HG03066 (cell line): ENCODE results near the gene EYS.
"Not testable (repeated sequence)": the region's sequence is repeated elsewhere in the genome, so short reads cannot be mapped to it uniquely, and the experiment has no call there.

ENCODE experiments used
- ATAC-seq: cut with Tn5 transposase; IDR thresholded peaks from one replicate; pipeline ENCODE4 v1.9.1; 2021; ENCODE audit warnings: low read depth; ENCODE audit not compliant: unreplicated experiment

EYS gene

DNA sequence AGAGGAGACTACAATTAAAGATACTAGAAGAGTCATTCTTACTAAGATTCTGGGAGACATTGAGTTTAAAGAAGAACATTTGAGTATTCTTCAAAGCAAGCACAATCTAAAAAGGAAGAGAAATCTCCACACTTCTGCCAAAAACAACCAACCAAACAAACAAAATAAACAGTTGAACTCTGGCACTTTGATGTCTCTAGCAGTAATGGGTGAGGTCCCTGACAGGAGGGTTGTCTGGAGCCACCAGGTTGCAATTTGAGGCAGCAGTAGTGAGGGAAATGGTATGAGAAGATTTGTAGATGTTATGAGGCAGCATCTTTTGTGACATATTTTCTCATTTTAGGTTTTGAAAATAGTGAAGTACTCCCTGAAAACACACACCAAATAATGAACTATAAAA is 1963.3 kb downstream of the EYS start:
- no peak for ATAC-seq

DNA sequence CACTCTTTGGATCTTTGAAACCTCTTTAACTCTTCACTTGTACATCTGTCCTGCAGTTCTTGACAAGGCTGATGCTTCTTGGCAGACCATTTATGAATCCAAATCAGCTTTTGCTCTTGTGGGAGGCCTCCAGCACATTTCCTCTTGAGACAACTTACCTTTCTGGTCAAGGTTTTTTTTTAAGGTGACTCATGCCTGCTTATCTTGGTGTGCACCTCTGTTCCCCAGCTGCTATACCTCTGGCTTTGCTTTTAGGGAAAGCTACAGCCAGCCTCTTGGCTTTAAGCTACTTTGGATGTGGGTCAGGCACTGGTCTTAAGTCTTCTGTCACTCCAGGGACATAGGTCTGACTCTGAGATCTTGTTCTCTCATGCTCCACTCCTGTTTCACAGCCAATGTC is 1965.0 kb downstream of the EYS start:
- no peak for ATAC-seq

- ATAC-seq, result no peak
Measured at GRCh38 chr6:63740709-63741108, 1966.3 kb downstream of the EYS start.

- no peak for ATAC-seq
Measured at GRCh38 chr6:63739094-63739687, 1967.8 kb downstream of the EYS start.

GRCh38 chr6:63738190-63738589 is 1968.8 kb downstream of the EYS start:
- not testable (repeated sequence) for ATAC-seq

DNA sequence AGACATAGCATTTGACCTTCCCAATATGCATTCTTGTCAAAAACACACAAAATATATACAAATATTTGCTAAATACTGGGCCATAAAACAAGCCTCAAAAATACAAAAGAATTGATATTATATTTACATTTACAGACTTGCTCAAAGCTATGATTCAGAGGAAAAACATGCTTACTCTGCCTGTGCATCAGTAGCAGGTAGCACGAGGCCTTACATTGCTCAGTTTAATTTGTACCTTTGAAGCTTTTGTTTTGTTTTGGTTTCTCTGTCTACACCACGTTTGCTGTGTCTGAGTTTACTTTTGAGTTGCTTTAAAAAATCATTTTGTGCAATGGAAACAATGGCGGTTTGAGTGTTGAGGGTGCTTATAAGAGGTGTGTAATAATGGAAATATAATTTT is 1972.1 kb downstream of the EYS start:
- no peak for ATAC-seq

GRCh38 chr6:63732336-63732735 is 1974.7 kb downstream of the EYS start:
- no peak for ATAC-seq

GRCh38 chr6:63731930-63732329 is 1975.1 kb downstream of the EYS start:
- ATAC-seq, result no peak

DNA sequence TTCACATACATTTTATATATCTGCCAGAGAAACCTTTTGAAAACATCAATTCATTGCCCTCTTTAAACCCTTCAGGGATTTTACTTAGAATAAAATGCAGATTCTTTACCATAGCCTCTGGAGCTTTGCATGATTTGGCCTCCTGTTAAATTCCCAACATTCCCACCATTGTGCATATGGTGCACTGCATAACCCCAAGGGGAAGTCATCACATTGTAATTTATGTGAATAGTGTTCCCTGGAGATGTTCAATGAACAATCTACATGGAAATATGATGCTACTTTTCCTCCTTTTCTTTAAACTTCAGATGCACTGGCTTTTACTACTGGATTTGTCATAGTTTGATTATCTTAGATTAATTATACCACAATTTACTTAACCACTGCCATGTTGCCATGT is 1976.7 kb downstream of the EYS start:
- ATAC-seq, result no peak

GRCh38 chr6:63724721-63725120 is 1982.3 kb downstream of the EYS start:
- ATAC-seq, result no peak

- no peak for ATAC-seq
Measured at GRCh38 chr6:63721181-63721580, 1985.8 kb downstream of the EYS start.

- ATAC-seq, result no peak
Measured at GRCh38 chr6:63716169-63716568, 1990.9 kb downstream of the EYS start.

DNA sequence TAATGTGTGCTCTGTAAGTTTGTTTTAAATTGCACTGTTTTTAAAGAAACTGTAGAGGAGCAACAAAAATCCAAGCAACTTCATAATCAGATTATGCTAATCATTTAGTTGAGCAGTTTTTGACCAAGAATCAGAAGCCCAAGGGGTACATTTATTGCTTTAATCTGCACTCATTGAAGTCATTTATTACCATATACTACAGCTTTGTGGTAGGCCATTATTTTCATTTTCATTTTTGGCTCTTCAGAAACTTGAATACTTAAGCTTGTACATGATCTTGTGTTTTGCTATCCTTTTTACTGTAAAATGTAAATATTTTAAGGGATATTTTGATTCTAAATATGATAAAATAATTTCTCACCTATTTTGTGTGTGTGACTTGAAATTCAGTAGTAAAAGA is 1992.9 kb downstream of the EYS start:
- ATAC-seq, result no peak

- ATAC-seq, result no peak
Measured at GRCh38 chr6:63713332-63713731, 1993.7 kb downstream of the EYS start.

DNA sequence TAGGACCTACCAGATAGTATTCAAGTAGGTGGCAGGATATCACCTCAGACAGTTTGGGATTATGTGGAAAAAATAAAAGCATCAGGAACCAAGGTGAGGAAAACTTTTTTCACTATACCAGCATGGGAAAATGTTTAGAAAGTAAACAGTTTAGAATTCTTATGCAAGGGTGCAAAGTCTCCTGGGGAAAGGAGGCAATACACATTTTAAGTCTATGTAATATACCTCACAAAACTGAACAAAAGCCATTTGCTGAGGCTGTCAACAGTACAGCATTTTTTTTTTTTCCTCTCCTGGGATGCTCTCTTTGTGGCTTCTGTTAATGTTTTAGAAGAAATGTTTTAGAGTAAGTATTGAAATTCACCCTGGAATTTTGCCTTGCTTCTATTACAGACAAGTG is 1997.9 kb downstream of the EYS start:
- ATAC-seq, result no peak

GRCh38 chr6:63708631-63709030 is 1998.4 kb downstream of the EYS start:
- ATAC-seq, result no peak

GRCh38 chr6:63706630-63707029 is 2000.4 kb downstream of the EYS start:
- ATAC-seq, result no peak

DNA sequence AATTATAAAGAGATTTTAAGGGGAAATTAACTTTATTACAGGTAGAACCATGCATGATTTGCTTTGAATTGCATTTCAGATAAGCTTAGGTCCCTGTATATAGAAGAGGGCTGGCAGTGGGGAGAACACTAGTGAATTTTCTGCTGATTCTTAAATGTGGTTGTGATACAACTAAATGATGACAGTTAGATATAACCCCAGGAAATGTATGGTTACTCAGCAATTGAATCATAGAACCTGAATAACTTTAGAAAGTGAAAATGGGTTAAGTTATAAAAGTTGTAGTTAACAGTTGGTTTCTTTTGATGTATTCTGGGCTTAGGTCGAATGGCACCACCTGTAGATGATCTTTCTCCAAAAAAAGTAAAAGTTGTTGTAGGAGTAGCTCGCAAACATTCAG is 2001.3 kb downstream of the EYS start:
- no peak for ATAC-seq

GRCh38 chr6:63690221-63690620 is 2016.8 kb downstream of the EYS start:
- no peak for ATAC-seq

GRCh38 chr6:63689421-63689820 is 2017.6 kb downstream of the EYS start:
- no peak for ATAC-seq

GRCh38 chr6:63685446-63686379 is 2021.3 kb downstream of the EYS start:
- ATAC-seq, result peak; percentile 91

DNA sequence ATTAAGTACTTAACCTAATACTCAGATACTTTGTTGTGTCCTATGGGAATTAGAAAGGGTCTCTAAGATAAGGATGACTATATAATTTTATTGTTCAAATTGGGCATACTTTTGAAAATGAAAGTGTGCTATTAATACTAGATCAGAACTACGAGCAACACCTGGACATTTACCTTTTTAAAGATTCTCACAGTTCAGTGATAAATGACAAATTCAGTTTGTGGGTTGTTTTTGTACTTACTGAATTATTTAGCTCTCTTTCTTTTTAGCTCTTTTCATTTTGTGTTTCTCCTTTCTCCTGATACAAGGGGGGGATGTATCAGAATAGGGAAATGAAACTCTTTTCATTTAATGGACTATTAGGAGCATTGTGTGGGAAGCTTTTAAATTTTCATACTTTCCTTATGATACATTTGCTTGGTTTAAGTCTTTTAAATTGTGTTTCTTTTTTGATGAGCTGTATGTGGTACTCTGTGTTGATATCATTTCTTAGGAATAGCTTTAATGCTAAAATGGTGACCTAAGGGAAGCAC is 2023.9 kb downstream of the EYS start:
- ATAC-seq, result no peak
